ENCODE results near the gene AFP. TPM values are rescaled to one million over a fixed set of nuclear protein-coding genes. Genes with fewer than 3 reads are reported as not detected.
A peak's percentile ranks its signal among the peaks of the same experiment; 100 is the strongest.

AFP gene
- total and polyA plus RNA-seq, 2 of the 8 experiments (the other 6 are each of a cell fraction or from before 2014, with no cell fraction given): 6.1 to 10.4 TPM

- TF ChIP-seq POLR2AphosphoS5 (IDR thresholded peaks at IDR 0.05; ENCODE audit: low read depth, low read length): no peak
Measured at GRCh38 chr4:73481358-73481757, 45.3 kb downstream of the AFP start, which contains the start of gene AFM (continued).

GRCh38 chr4:73485085-73485484 lies 49.1 kb downstream of the AFP start:
- H3K18ac ChIP-seq (ENCODE audit: extremely low read depth, low read length): no peak overlapping the region
- no peak overlapping the region for H3K9ac ChIP-seq (replicated peaks in 1 of 4; ENCODE audit: extremely low read depth in 1 of 4, low read depth in 3 of 4, low read length in 3 of 4)
- no peak overlapping the region for H3K4ac ChIP-seq (replicated peaks; ENCODE audit: insufficient read length, low read depth, low read length)
- DNase-seq (ENCODE audit: low read depth in 1 of 2, low spot score in 2 of 2) (no peak), FAIRE-seq (no peak)
- H3K36me3 ChIP-seq (ENCODE audit: control insufficient read depth in 2 of 4, insufficient read depth in 4 of 4, low read length in 3 of 4): no peaks in the 10 kb centered on the region
- H3K4me1 ChIP-seq (replicated peaks in 1 of 4; ENCODE audit: control insufficient read depth in 3 of 4, insufficient read depth in 4 of 4, low read length in 3 of 4): 0 out of 7 replicates have a peak, but pooled peaks cover 0 to 2% (median 0%) of the 10 kb centered on the region in 4 experiments
- no peak overlapping the region for H3K4me2 ChIP-seq (ENCODE audit: insufficient read depth in 1 of 2, low read depth in 2 of 2, low read length in 2 of 2)
- H3K27me3 ChIP-seq (replicated peaks in 1 of 4; ENCODE audit: control insufficient read depth in 3 of 4, extremely low read depth in 1 of 4, insufficient read depth in 3 of 4, low read length in 3 of 4): no peaks in the 10 kb centered on the region
- H2AFZ ChIP-seq (ENCODE audit: low read length): no peak overlapping the region
- H3K27ac ChIP-seq (ENCODE audit: low read depth, low read length): no peak overlapping the region
- no peaks in the 10 kb centered on the region for H3K79me2 ChIP-seq (ENCODE audit: control insufficient read depth in 1 of 2, insufficient read depth in 2 of 2, low read length in 2 of 2)
- H2BK120ac ChIP-seq (replicated peaks; ENCODE audit: low read depth, low read length): no peak overlapping the region
- ChIA-PET CTCF (ENCODE audit: partially characterized antibody) (interaction anchor here (2.0 kb wide), 1 partner anchor 13 kb away, joined by 7 read pairs; no protein-coding TSS in a partner anchor), POLR2A (ENCODE audit: partially characterized antibody) (no interaction called here)
- H4K5ac ChIP-seq (ENCODE audit: insufficient read length, low read depth, low read length): no peak overlapping the region
- H3K79me1 ChIP-seq (ENCODE audit: low read depth, low read length): no peaks in the 10 kb centered on the region
- no peaks in the 10 kb centered on the region for H4K20me1 ChIP-seq (replicated peaks in 1 of 2; ENCODE audit: control insufficient read depth in 1 of 2, insufficient read depth in 2 of 2, low read length in 2 of 2)
- H2BK15ac ChIP-seq (ENCODE audit: low read length): no peak overlapping the region
- no peak for TF ChIP-seq RXRA (IDR thresholded peaks at IDR 0.05; ENCODE audit: insufficient read depth, low read depth, low read length)
- TF ChIP-seq KDM1A (IDR thresholded peaks at IDR 0.05; ENCODE audit: borderline replicate concordance, low read length): no peak
- no peak for TF ChIP-seq FOSL1 (IDR thresholded peaks at IDR 0.05; ENCODE audit: insufficient read depth, low read depth, low read length)
- H3K4me3 ChIP-seq (ENCODE audit: extremely low read depth in 1 of 4, insufficient read depth in 2 of 4, low read depth in 3 of 4, low read length in 4 of 4): no peak overlapping the region
- peak overlapping the region; percentile 66; the same call in 1 of the 2 replicates for H2BK20ac ChIP-seq (ENCODE audit: low read length)
- no peak overlapping the region for H3K56ac ChIP-seq (replicated peaks; ENCODE audit: insufficient read length, low read depth, low read length)
- no peak overlapping the region for H3K23ac ChIP-seq (ENCODE audit: insufficient read length)
- no peak overlapping the region for H2BK5ac ChIP-seq (ENCODE audit: low read depth, low read length)
- H3K23me2 ChIP-seq (ENCODE audit: low read depth, low read length): no peaks in the 10 kb centered on the region; the same call in 1 of the 2 replicates
- no peaks in the 10 kb centered on the region for H3K9me3 ChIP-seq (ENCODE audit: insufficient read depth in 2 of 2, low read depth in 1 of 2, low read length in 1 of 2)
- H2AK5ac ChIP-seq (ENCODE audit: low read depth, low read length): no peak overlapping the region
- H3K14ac ChIP-seq (ENCODE audit: insufficient read length): no peak overlapping the region
- no peak overlapping the region for H4K8ac ChIP-seq (ENCODE audit: extremely low read depth, insufficient read depth, low read length)
- no peak overlapping the region for H2BK12ac ChIP-seq (ENCODE audit: low read depth, low read length)
- no peak overlapping the region for H4K91ac ChIP-seq (replicated peaks; ENCODE audit: insufficient read length, low read length)
